Measurements from ENCODE around the gene SMAD7. TPM values are rescaled to one million over a fixed set of nuclear protein-coding genes. Genes with fewer than 3 reads are reported as not detected.
A peak's percentile ranks its signal among the peaks of the same experiment; 100 is the strongest.

Gene SMAD7, protein sequence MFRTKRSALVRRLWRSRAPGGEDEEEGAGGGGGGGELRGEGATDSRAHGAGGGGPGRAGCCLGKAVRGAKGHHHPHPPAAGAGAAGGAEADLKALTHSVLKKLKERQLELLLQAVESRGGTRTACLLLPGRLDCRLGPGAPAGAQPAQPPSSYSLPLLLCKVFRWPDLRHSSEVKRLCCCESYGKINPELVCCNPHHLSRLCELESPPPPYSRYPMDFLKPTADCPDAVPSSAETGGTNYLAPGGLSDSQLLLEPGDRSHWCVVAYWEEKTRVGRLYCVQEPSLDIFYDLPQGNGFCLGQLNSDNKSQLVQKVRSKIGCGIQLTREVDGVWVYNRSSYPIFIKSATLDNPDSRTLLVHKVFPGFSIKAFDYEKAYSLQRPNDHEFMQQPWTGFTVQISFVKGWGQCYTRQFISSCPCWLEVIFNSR
- total RNA-seq (10 to 100 TPM; 10.7 to 36.5 (median 13.1) TPM), polyA plus RNA-seq (10 to 100 TPM; 13.7 to 18.9 TPM)
- long read RNA-seq, donor 1, full-length matches to known transcripts: 28 of 47 reads
- long read RNA-seq, donor 1, partial matches to known transcripts: 0 of 47 reads
- long read RNA-seq, donor 1, other reads (novel, unspliced or antisense): 19 of 47 reads
- long read RNA-seq, donor 2, full-length matches to known transcripts: 5 of 5 reads
- long read RNA-seq, donor 2, partial matches to known transcripts: 0 of 5 reads
- long read RNA-seq, donor 2, other reads (novel, unspliced or antisense): 0 of 5 reads
- long read RNA-seq, donor 3, full-length matches to known transcripts: 30 of 34 reads
- long read RNA-seq, donor 3, partial matches to known transcripts: 0 of 34 reads
- long read RNA-seq, donor 3, other reads (novel, unspliced or antisense): 4 of 34 reads

DNA sequence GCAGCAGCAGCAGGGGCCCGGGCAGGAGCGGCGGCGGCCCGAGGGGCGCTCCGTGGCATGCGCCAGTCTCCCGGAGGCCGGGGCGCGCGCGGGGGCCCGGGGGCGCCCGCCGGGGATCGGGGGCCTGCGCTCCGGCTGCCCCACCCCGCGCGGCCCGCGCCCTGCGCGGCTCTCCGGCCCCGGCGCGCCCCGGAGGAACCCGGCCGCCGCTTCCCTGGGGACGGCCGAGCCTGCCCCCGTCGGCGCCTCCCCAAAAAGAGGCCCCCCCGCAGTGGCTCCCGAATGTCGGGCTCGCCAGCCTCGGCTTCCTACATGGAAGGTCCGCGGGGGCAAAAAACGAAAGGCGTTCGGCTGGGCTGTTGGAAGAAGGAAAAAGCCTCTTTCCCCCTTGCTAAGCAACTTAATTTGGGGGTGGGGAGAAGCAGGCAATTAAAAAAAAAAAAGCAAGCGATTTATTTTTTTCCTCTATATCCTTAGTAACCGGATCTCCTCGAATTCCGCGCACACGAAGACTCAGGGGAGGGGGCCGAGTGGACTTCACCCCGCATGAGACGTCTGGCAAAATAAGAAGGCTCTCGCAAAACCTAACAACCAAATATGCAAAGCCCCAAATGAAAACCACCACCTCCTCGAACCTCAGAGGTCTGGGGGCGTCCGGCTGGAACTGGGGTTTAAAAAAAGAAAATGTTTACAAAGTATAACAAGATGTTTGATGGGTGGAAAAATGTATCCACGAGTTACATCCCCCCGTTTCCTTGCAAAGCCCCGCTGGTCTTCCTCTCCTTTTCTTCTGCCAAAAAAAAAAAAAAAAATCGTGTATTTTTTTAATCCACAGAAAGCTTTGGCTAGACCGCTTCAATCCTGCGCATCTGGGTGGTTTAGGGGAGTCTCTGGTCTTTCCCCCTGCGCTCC lies at the start of gene SMAD7:
Gene SMAD7, minus strand, starts transcription at position 430 of the 912 bp plus-strand sequence. CDS start 541 bp downstream, outside the sequence.
- intact Hi-C loops (cut with DNase I): loop anchor here in 2 of 4 donors (10.0 kb wide), 1 partner anchor 276 kb away; no protein-coding TSS in a partner anchor
- TF ChIP-seq, protein P1, sequence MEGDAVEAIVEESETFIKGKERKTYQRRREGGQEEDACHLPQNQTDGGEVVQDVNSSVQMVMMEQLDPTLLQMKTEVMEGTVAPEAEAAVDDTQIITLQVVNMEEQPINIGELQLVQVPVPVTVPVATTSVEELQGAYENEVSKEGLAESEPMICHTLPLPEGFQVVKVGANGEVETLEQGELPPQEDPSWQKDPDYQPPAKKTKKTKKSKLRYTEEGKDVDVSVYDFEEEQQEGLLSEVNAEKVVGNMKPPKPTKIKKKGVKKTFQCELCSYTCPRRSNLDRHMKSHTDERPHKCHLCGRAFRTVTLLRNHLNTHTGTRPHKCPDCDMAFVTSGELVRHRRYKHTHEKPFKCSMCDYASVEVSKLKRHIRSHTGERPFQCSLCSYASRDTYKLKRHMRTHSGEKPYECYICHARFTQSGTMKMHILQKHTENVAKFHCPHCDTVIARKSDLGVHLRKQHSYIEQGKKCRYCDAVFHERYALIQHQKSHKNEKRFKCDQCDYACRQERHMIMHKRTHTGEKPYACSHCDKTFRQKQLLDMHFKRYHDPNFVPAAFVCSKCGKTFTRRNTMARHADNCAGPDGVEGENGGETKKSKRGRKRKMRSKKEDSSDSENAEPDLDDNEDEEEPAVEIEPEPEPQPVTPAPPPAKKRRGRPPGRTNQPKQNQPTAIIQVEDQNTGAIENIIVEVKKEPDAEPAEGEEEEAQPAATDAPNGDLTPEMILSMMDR (IDR thresholded peaks at IDR 0.05): no peak
- TF ChIP-seq POLR2A (IDR thresholded peaks at IDR 0.05) (no peak), EP300 (IDR thresholded peaks at IDR 0.05) (no peak)
- no peaks in the 10 kb centered on the region for H3K9me3 ChIP-seq
- no peaks in the 10 kb centered on the region for H3K27me3 ChIP-seq
- 0 to 1% (median 0%) methylated on average over 33 to 71 of the region's 71 CpGs for WGBS, 3 donors
- no peaks in the 10 kb centered on the region for H3K36me3 ChIP-seq
- peak within 1 kb of the TSS; percentile 73 to 96 for H3K27ac ChIP-seq
- peaks cover 9% of the 10 kb centered on the region for H3K4me1 ChIP-seq (ENCODE audit: insufficient read depth)
- DNase-seq: peak in 4 of 5 donors; percentile 58 to 65 (median 64)
- H3K4me3 ChIP-seq: peak within 1 kb of the TSS; percentile 77

DNA sequence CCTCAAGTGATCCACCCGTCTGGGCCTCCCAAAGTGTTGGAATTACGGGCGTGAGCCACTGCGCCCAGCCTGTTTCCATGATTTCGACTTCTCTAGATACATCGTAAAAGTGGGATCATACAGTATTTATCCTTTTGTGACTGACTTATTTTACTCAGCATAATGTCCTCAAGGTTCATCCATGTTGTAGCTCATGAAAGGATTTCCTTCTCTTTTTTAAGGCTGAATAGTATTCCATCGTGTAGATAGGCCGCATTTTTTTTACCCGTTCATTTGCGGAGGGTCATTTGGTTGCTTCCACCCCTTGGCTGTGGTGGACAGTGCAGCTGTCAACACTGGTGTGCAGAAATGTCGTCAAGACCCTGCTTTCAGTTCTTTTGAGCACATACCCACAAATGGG lies 48.8 kb upstream of the SMAD7 start:
- no peak for DNase-seq
- Histone ChIP-seq H3K9me3 (no peaks in the 10 kb centered on the region), H3K4me3 (no peak overlapping the region), H3K27me3 (no peaks in the 10 kb centered on the region), H3K27ac (no peak overlapping the region), H3K4me1 (ENCODE audit: insufficient read depth) (peaks cover 2% of the 10 kb centered on the region), H3K36me3 (no peaks in the 10 kb centered on the region)
- no peak for TF ChIP-seq EP300 (IDR thresholded peaks at IDR 0.05)
- no peak for TF ChIP-seq POLR2A (IDR thresholded peaks at IDR 0.05)
- TF ChIP-seq, protein P1 (IDR thresholded peaks at IDR 0.05): no peak
- WGBS, 3 donors: 89 to 99% (median 92%) methylated on average over 11 of the region's 11 CpGs
- intact Hi-C loops (cut with DNase I): loop anchor here in 1 of 4 donors (2.0 kb wide), 1 partner anchor 45 kb away; no protein-coding TSS in a partner anchor

DNA sequence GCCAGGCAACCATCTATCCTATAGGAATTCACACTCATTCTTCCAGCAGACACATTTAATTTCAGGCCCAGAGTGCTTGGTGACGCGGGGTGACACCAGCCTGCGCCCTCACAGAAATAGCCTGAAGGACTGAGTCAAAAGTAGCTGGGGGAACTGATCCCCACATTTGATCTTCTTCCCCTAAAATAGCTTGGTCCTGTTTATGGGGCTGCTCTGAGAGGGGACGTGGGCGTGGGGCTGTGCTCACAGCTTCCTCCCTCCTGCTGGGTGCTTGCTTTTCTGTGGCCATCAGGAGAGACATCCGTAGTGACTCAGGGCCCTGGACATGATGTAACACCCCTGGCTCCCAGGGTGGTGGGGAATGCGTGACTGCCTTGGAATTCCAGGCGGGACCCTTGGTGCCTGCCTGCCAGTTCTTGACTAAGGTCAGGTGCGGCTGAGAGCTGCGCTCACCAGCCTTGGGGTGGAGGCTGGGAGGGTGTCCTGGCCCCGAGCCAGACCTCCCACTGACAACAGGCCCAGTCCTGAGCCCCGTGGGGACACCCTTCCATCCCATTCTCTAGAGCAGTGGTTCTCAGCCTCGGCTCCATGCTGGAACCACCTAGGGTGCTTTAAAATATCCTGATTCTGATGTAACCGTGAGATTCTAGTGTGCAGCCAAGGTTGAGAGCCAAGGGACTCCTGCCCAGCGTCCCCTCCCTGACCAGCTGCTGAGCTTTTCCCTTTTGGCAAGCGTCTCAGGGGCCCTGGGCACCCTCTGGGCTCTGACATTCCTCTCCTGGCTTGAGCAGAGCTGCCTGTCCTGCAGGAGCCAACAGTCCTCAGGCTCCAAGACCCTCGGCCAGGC lies 47.4 kb upstream of the SMAD7 start:
- H3K27me3 ChIP-seq: no peaks in the 10 kb centered on the region
- no peaks in the 10 kb centered on the region for H3K9me3 ChIP-seq
- H3K27ac ChIP-seq: no peak overlapping the region
- no peak overlapping the region for H3K4me3 ChIP-seq
- WGBS, 3 donors: 64 to 70% (median 69%) methylated on average over 17 of the region's 17 CpGs
- DNase-seq: peak in 1 of 5 donors; percentile 31
- intact Hi-C loops (cut with DNase I): loop anchor here in 1 of 4 donors (2.0 kb wide), 1 partner anchor 47 kb away; no protein-coding TSS in a partner anchor
- no peaks in the 10 kb centered on the region for H3K36me3 ChIP-seq
- peaks cover 2% of the 10 kb centered on the region for H3K4me1 ChIP-seq (ENCODE audit: insufficient read depth)
- TF ChIP-seq POLR2A (IDR thresholded peaks at IDR 0.05): no peak
- TF ChIP-seq EP300 (IDR thresholded peaks at IDR 0.05): no peak
- TF ChIP-seq, protein P1 (IDR thresholded peaks at IDR 0.05): no peak

All from ovary (tissue), 10 donors.